CD8-positive, alpha-beta memory T cell (primary cell): ENCODE measurements around the gene SH3GLB1. TPM values are rescaled to one million over a fixed set of nuclear protein-coding genes. Genes with fewer than 3 reads are reported as not detected.

ENCODE experiments used
- CTCF ChIA-PET: fragments of 350-600 bp; sonication (Branson Sonifier 250); formaldehyde crosslinking; loops from one replicate; lab custom pipeline; 2021; ENCODE audit warnings: antibody characterized with exemption; lab: Charles Lee
- POLR2A ChIA-PET: fragments of 350-600 bp; sonication (Branson Sonifier 250); formaldehyde crosslinking; loops from one replicate; lab custom pipeline; 2021; ENCODE audit warnings: antibody characterized with exemption; lab: Charles Lee
- DNase-seq, 5 donors: peaks; one replicate each; pipeline versions ENCODE4 v3.0.0 to v3.0.0-alpha.2; 2020 to 2022; ENCODE audit warnings: mixed read lengths in 1 of 5
- H3K27ac ChIP-seq: one replicate; pipeline ENCODE4 v1.7.0; 2013; ENCODE audit warnings: low read depth, mild to moderate bottlenecking, low read length, moderate library complexity
- H3K27me3 ChIP-seq: 2 replicates; pipeline ENCODE4 v1.7.0; 2013; ENCODE audit warnings: low read length, mild to moderate bottlenecking; ENCODE audit not compliant: insufficient read depth, poor library complexity, severe bottlenecking
- H3K36me3 ChIP-seq: 2 replicates; pipeline ENCODE4 v1.7.0; 2013; ENCODE audit warnings: mild to moderate bottlenecking, low read length, moderate library complexity; ENCODE audit not compliant: insufficient read depth
- H3K4me1 ChIP-seq: 2 replicates; pipeline ENCODE4 v1.7.0; 2013; ENCODE audit warnings: mild to moderate bottlenecking, low read length, moderate library complexity; ENCODE audit not compliant: insufficient read depth
- H3K4me3 ChIP-seq: 2 replicates; pipeline ENCODE4 v1.7.0; 2013; ENCODE audit warnings: mild to moderate bottlenecking, low read length
- H3K9me3 ChIP-seq: 2 replicates; pipeline ENCODE4 v1.7.0; 2013; ENCODE audit warnings: mild to moderate bottlenecking, low read length
- H3K27ac Mint-ChIP-seq, 8 donors: one replicate each; pipeline ENCODE4 v1.8.0; 2020 to 2021; ENCODE audit warnings: mixed read lengths in 8 of 8, mild to moderate bottlenecking in 6 of 8, inconsistent platforms in 3 of 8, moderate library complexity in 3 of 8
- H3K27me3 Mint-ChIP-seq, 2 donors: one replicate each; pipeline ENCODE4 v1.8.0; 2020 to 2021; ENCODE audit warnings: mixed read lengths in 2 of 2, mild to moderate bottlenecking in 1 of 2, moderate library complexity in 1 of 2
- H3K36me3 Mint-ChIP-seq, 3 donors: one replicate each; pipeline ENCODE4 v1.8.0; 2020 to 2021; ENCODE audit warnings: mixed read lengths in 3 of 3, inconsistent platforms in 1 of 3, mild to moderate bottlenecking in 1 of 3
- H3K4me1 Mint-ChIP-seq, 3 donors: one replicate each; pipeline ENCODE4 v1.8.0; 2020 to 2021; ENCODE audit warnings: mixed read lengths in 3 of 3, inconsistent platforms in 1 of 3, mild to moderate bottlenecking in 1 of 3
- H3K4me3 Mint-ChIP-seq, 7 donors: one replicate each; pipeline ENCODE4 v1.8.0; 2020 to 2021; ENCODE audit warnings: mixed read lengths in 7 of 7, mild to moderate bottlenecking in 6 of 7, moderate library complexity in 4 of 7, inconsistent platforms in 2 of 7
- H3K9me3 Mint-ChIP-seq, 5 donors: one replicate each; pipeline ENCODE4 v1.8.0; 2020 to 2022; ENCODE audit warnings: mixed read lengths in 5 of 5, mild to moderate bottlenecking in 3 of 5, moderate library complexity in 2 of 5, inconsistent platforms in 1 of 5
- polyA plus RNA-seq: library from polyadenylated mRNA; unstranded; fragments of 300-500 nt; fragmentation: Illumina TruSeq; gene quantifications from one replicate; pipeline ENCODE4 v1.2.3, GENCODE V29; 2021
- total RNA-seq, 2 experiments: library from RNA; stranded (reverse); gene quantifications; one replicate each; pipeline ENCODE4 v1.2.3, GENCODE V29; 2021

SH3GLB1 gene
- total and polyA plus RNA-seq, 3 experiments from 2014 or later = 48.6 to 69.7 (median 66.3) TPM

DNA sequence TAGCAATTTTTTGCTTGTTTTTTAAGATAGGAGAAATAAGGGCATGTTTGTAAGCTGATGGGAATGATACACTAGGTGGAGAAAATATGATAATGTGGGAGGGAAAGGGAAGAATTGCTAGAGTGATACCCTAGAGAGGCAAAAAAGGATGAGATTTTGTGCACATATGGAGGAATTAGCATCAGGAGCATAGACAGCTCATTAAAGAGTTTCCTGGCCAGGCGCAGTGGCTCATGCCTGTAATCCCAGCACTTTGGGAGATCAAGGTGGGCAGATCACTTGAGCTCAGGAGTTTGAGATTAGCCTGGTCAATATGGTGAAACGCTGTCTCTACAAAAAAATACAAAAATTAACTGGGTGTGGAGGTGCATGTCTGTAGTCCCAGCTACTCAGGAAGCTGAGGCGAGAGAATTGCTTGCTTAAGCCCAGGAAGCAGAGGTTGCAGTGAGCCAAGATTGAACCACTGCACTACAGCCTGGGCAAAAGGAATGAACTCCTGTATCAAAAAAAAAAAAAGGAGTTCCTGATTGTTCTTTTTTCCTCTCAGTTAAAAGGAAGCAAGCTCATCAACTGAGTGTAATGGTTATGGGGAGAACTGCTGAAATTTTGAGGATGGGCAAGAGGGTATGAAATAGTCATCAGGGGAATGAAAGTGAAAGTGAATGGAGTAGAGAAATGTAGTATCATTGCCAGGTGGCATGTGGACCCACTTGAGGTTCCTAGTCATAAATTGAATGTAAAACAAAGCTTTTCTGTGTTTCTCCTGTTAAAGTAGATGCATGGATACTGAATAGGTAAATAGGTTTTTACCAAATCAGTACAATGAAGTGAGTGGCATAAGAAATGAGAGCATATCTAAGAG, 35.5 kb downstream of the SH3GLB1 start:
- ChIA-PET CTCF (interaction anchor here (2.9 kb wide), 1 partner anchor 36 kb away, joined by 17 read pairs; the partner anchor contains the start of gene SH3GLB1), POLR2A (interaction anchor here (1.5 kb wide), 1 partner anchor 35 kb away, joined by 8 read pairs; the partner anchor contains the start of gene SH3GLB1)
- Mint-ChIP-seq H3K27ac (no peak overlapping the region), H3K9me3 (no peaks in the 10 kb centered on the region), H3K36me3 (peaks cover 10 to 48% (median 16%) of the 10 kb centered on the region in 3 donors), H3K27me3 (no peaks in the 10 kb centered on the region), H3K4me1 (peaks cover 5 to 7% (median 5%) of the 10 kb centered on the region in 3 donors), H3K4me3 (no peak overlapping the region)
- peaks cover 11% of the 10 kb centered on the region for H3K4me1 ChIP-seq
- peaks cover 32% of the 10 kb centered on the region for H3K36me3 ChIP-seq
- H3K27me3 ChIP-seq = no peaks in the 10 kb centered on the region
- peak overlapping the region; percentile 7 for H3K4me3 ChIP-seq
- DNase-seq = peak in 1 of 5 donors; percentile 18
- no peaks in the 10 kb centered on the region for H3K9me3 ChIP-seq
- no peak overlapping the region for H3K27ac ChIP-seq

DNA sequence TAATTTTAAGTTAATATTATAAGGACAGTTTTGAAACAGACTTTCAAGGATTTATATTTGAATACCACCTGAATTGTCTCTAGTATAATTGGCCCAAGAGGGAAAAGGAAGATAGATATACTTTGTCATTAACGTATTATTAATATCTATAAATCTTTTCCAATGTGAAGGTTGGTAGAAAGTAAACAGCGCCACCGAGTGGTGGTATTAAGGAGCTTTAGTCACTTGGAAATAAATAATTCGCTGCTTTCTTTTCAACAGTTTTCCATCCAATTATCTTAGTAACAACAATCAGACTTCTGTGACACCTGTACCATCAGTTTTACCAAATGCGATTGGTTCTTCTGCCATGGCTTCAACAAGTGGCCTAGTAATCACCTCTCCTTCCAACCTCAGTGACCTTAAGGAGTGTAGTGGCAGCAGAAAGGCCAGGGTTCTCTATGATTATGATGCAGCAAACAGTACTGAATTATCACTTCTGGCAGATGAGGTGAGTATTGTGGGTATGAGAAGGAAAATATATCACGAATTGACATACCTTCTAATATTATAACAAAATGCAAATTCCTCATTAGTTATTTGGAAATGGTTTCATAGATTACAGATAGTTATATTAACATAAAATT, 37.7 kb downstream of the SH3GLB1 start:
- Mint-ChIP-seq H3K9me3 (no peaks in the 10 kb centered on the region), H3K36me3 (peaks cover 10 to 43% (median 14%) of the 10 kb centered on the region in 3 donors), H3K4me3 (no peak overlapping the region), H3K4me1 (peaks cover 5 to 7% (median 5%) of the 10 kb centered on the region in 3 donors), H3K27ac (peak overlapping the region in 1 of 8 donors; percentile 54), H3K27me3 (no peaks in the 10 kb centered on the region)
- ChIA-PET POLR2A (no interaction called here), CTCF (interaction anchor here (0.7 to 1.0 kb wide), 2 partner anchors 38 to 39 kb away, joined by 3 read pairs; partner anchors contain the start of gene SH3GLB1)
- Histone ChIP-seq H3K4me3 (no peak overlapping the region), H3K4me1 (peaks cover 11% of the 10 kb centered on the region), H3K36me3 (peaks cover 16% of the 10 kb centered on the region), H3K27ac (no peak overlapping the region), H3K27me3 (no peaks in the 10 kb centered on the region), H3K9me3 (no peaks in the 10 kb centered on the region)
- DNase-seq = peak; percentile 20 to 58 (median 29)

DNA sequence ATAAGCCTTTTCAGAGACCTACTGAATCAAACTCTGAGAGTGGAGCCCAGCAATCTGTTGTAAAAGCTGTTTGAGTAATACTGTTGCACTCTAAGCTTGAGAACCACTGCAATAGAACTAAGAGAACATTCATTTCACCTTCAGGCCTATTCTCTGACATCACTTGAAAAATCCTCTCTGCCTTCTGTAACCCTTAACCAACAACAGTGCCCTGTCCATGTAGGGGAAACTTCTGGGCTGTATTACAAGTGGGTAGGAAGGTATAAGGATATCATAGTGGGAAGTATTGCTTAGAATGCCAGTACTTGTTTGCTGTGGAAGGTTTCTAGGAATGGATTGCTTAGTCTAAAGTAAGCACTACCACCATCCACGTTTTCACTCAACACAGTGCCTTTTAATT, 42.9 kb downstream of the SH3GLB1 start:
- H3K9me3 Mint-ChIP-seq = no peaks in the 10 kb centered on the region
- no peaks in the 10 kb centered on the region for H3K9me3 ChIP-seq
- CTCF ChIA-PET = no interaction called here
- no peaks in the 10 kb centered on the region for H3K27me3 Mint-ChIP-seq
- H3K4me3 ChIP-seq = no peak overlapping the region
- no peaks in the 10 kb centered on the region for H3K4me1 ChIP-seq
- H3K36me3 Mint-ChIP-seq = peaks cover 9 to 36% (median 10%) of the 10 kb centered on the region in 3 donors
- H3K27ac Mint-ChIP-seq = peak overlapping the region in 2 of 8 donors; percentile 48 to 59
- no peak overlapping the region for H3K4me3 Mint-ChIP-seq
- H3K4me1 Mint-ChIP-seq = no peaks in the 10 kb centered on the region
- DNase-seq = no peak
- H3K27ac ChIP-seq = no peak overlapping the region
- H3K36me3 ChIP-seq = peaks cover 12% of the 10 kb centered on the region
- H3K27me3 ChIP-seq = no peaks in the 10 kb centered on the region
- POLR2A ChIA-PET = no interaction called here

DNA sequence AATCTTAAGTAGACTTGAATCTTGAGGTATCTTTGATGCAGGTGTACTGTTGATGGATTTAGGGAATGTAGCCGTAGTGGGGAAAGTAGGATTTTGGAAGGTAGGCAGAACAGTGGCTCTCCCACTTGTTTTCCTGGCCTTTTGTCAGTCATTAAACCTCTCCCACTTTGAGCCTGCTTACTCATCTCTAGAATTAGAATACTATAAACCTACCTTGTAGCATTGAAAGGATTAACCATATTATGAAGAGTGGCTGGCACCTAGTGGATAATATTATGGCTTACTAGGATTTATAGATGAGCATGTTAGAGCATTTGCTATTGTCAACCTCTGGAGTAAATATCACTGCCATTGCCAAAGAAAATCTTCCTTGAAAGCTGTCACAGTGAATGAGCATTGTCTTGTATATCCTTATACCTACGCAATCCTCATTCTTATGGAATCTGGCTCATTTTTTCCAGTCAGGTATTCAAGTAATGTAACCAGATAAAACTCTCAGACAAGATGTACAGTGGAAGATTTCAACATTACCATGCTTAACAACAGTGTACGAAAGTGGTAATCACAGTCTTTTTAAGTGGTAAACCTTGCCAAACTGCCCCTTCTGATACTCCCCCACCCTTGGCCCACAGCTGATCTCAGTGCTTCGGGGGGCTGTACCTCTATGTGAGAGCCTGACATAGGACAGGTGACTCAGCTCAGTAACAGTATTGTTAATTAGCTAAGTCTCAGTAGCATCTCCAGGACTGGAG, 44.4 kb downstream of the SH3GLB1 start:
- H3K9me3 ChIP-seq = no peaks in the 10 kb centered on the region
- CTCF ChIA-PET = interaction anchor here (1.1 to 1.4 kb wide), 3 partner anchors 34 to 85 kb away, joined by 3 to 7 read pairs (median 5); partner anchors contain the start of gene SH3GLB1
- no peaks in the 10 kb centered on the region for H3K27me3 ChIP-seq
- H3K4me3 ChIP-seq = no peak overlapping the region
- Mint-ChIP-seq H3K27ac (peak overlapping the region in 4 of 8 donors; percentile 17 to 69 (median 28)), H3K4me3 (no peak overlapping the region), H3K27me3 (peaks cover 0 to 4% of the 10 kb centered on the region in 2 donors), H3K9me3 (no peaks in the 10 kb centered on the region), H3K36me3 (peaks cover 9 to 29% (median 10%) of the 10 kb centered on the region in 3 donors), H3K4me1 (peaks cover 0 to 5% (median under 1%) of the 10 kb centered on the region in 3 donors)
- H3K36me3 ChIP-seq = no peaks in the 10 kb centered on the region
- H3K4me1 ChIP-seq = no peaks in the 10 kb centered on the region
- POLR2A ChIA-PET = no interaction called here
- no peak for DNase-seq
- H3K27ac ChIP-seq = no peak overlapping the region

DNA sequence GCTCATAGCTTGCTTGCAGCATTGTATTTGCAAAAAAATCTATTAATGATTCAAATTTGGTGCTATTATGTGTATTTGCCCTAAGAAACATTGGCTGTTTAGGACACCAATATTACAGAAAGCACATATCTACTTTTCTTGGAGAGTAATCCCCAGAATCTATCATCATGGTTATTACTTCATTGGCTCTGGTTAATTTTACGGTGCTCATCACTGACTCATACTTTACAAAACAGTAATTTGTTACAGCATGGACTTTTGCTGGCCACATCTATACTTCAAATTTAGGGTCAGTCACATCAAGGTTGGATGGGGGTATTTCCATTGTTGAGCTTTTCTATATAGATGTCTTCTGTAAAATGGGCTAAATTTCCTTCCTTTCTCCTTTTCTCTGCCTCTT, 45.7 kb downstream of the SH3GLB1 start:
- Histone ChIP-seq H3K27ac (no peak overlapping the region), H3K4me3 (no peak overlapping the region), H3K27me3 (no peaks in the 10 kb centered on the region), H3K36me3 (no peaks in the 10 kb centered on the region), H3K9me3 (no peaks in the 10 kb centered on the region), H3K4me1 (no peaks in the 10 kb centered on the region)
- DNase-seq = no peak
- POLR2A ChIA-PET = no interaction called here
- Mint-ChIP-seq H3K27ac (peak overlapping the region in 2 of 8 donors; percentile 12 to 20), H3K4me1 (peaks cover 0 to 7% (median 1%) of the 10 kb centered on the region in 3 donors), H3K27me3 (peaks cover 4 to 11% of the 10 kb centered on the region in 2 donors), H3K4me3 (no peak overlapping the region), H3K36me3 (peaks cover 5 to 17% (median 6%) of the 10 kb centered on the region in 3 donors), H3K9me3 (no peaks in the 10 kb centered on the region)
- CTCF ChIA-PET = interaction anchor here (1.1 to 1.4 kb wide), 3 partner anchors 36 to 84 kb away, joined by 3 to 7 read pairs (median 5); partner anchors contain the start of gene SH3GLB1

DNA sequence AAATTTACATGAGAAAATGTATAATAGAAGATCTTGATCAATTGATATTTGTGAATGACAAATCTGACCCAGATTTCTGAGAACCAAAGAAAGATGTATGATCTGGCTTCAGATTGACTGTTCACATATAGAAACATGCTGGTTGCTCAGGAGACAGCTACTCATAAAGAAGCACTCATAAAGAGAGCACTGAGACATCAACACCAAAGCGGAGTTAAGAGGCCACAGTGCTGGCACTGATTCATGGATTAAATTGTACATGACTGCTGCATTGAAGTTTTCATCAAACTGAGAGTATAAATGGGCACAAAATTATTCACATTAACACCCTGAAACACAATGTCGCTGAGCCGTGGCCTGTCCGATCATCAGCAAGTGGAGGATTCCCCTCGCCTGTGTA, 46.2 kb downstream of the SH3GLB1 start:
- H3K4me1 ChIP-seq = no peaks in the 10 kb centered on the region
- DNase-seq = no peak
- H3K9me3 Mint-ChIP-seq = no peaks in the 10 kb centered on the region
- no peaks in the 10 kb centered on the region for H3K9me3 ChIP-seq
- peak overlapping the region in 2 of 8 donors; percentile 12 to 20 for H3K27ac Mint-ChIP-seq
- no peak overlapping the region for H3K4me3 Mint-ChIP-seq
- H3K36me3 ChIP-seq = no peaks in the 10 kb centered on the region
- H3K27me3 Mint-ChIP-seq = peaks cover 4 to 14% of the 10 kb centered on the region in 2 donors
- H3K36me3 Mint-ChIP-seq = peaks cover 4 to 13% (median 4%) of the 10 kb centered on the region in 3 donors
- H3K4me1 Mint-ChIP-seq = peaks cover 0 to 7% (median 1%) of the 10 kb centered on the region in 3 donors
- CTCF ChIA-PET = no interaction called here
- H3K27ac ChIP-seq = no peak overlapping the region
- POLR2A ChIA-PET = no interaction called here
- H3K27me3 ChIP-seq = no peaks in the 10 kb centered on the region
- H3K4me3 ChIP-seq = no peak overlapping the region

DNA sequence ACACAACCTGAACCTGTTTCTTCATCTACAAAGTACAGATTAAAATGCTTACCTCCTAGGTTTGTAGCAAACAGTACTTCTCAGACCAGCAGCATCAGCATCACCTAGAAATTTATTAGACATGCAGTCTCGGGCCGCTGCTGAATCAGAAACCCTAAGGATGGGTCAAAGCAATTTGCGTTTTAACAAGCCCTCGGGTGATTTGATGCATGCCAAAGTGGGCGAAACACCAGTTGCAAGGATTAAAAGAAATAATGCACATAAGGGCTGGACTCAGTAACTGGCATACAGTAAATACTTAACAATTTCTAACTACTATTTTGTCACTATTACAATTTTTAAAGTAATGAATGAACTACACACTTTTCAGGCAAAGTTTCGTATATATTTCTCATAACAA, 47.5 kb downstream of the SH3GLB1 start:
- Mint-ChIP-seq H3K36me3 (peaks cover 0 to 5% (median 0%) of the 10 kb centered on the region in 3 donors), H3K4me3 (no peak overlapping the region), H3K27ac (no peak overlapping the region), H3K27me3 (peaks cover 4 to 23% of the 10 kb centered on the region in 2 donors), H3K9me3 (no peaks in the 10 kb centered on the region), H3K4me1 (peaks cover 0 to 7% (median 1%) of the 10 kb centered on the region in 3 donors)
- no peaks in the 10 kb centered on the region for H3K4me1 ChIP-seq
- no peaks in the 10 kb centered on the region for H3K36me3 ChIP-seq
- H3K27ac ChIP-seq = no peak overlapping the region
- ChIA-PET POLR2A (no interaction called here), CTCF (interaction anchor here (3.5 kb wide), 1 partner anchor 47 kb away, joined by 14 read pairs; the partner anchor contains the start of gene SH3GLB1)
- H3K4me3 ChIP-seq = no peak overlapping the region
- H3K9me3 ChIP-seq = no peaks in the 10 kb centered on the region
- DNase-seq = no peak
- H3K27me3 ChIP-seq = no peaks in the 10 kb centered on the region
